Loucy (cell line): ENCODE results near the gene CPEB2.

Experiments used
- H2AFZ ChIP-seq: fragments of 200-600 bp; sonication (generic); 2 replicates; pipeline ENCODE4 v1.6.0; 2016; ENCODE audit warnings: antibody characterized with exemption, mild to moderate bottlenecking, low read length, moderate library complexity
- H3F3A ChIP-seq: fragments of 200-600 bp; 2 replicates; pipeline ENCODE4 v1.6.0; 2016; ENCODE audit warnings: antibody characterized with exemption, low read depth, mild to moderate bottlenecking
- H3K27me3 ChIP-seq: fragments of 200-600 bp; sonication (generic); 2 replicates; pipeline ENCODE4 v1.6.1; 2014; ENCODE audit warnings: low read length, mild to moderate bottlenecking; ENCODE audit not compliant: insufficient read depth, poor library complexity, severe bottlenecking
- H3K36me3 ChIP-seq: fragments of 200-600 bp; sonication (generic); 2 replicates; pipeline ENCODE4 v1.6.1; 2016; ENCODE audit warnings: low read length; ENCODE audit not compliant: insufficient read depth
- H3K4me1 ChIP-seq: fragments of 200-600 bp; sonication (generic); 2 replicates; pipeline ENCODE4 v1.5.1; 2014; ENCODE audit warnings: low read length, mild to moderate bottlenecking; ENCODE audit not compliant: insufficient read depth, poor library complexity, severe bottlenecking
- H3K4me2 ChIP-seq: fragments of 200-600 bp; sonication (generic); 2 replicates; pipeline ENCODE4 v1.6.0; 2014; ENCODE audit warnings: antibody characterized with exemption, low read length, low read depth, mild to moderate bottlenecking; ENCODE audit not compliant: poor library complexity, severe bottlenecking
- H3K4me3 ChIP-seq: fragments of 200-600 bp; sonication (generic); 2 replicates; pipeline ENCODE4 v1.5.1; 2014; ENCODE audit warnings: low read length, mild to moderate bottlenecking, mixed read lengths; ENCODE audit not compliant: poor library complexity, severe bottlenecking
- H3K79me2 ChIP-seq: fragments of 200-600 bp; sonication (generic); 2 replicates; pipeline ENCODE4 v1.6.1; 2014; ENCODE audit warnings: low read length; ENCODE audit not compliant: insufficient read depth
- H3K9ac ChIP-seq: fragments of 200-600 bp; sonication (generic); 2 replicates; pipeline ENCODE4 v1.6.0; 2014; ENCODE audit warnings: mild to moderate bottlenecking, low read depth, low read length, moderate library complexity; ENCODE audit not compliant: poor library complexity, severe bottlenecking
- H3K9me2 ChIP-seq: fragments of 200-600 bp; sonication (generic); replicated peaks from 2 replicates; pipeline ENCODE4 v1.6.1; 2016; ENCODE audit warnings: low read depth, low read length, mixed read lengths
- H3K9me3 ChIP-seq: fragments of 200-600 bp; sonication (generic); 2 replicates; pipeline ENCODE4 v1.6.1; 2014; ENCODE audit warnings: mild to moderate bottlenecking, antibody characterized with exemption, low read length, low read depth; ENCODE audit not compliant: insufficient read depth
- H4K20me1 ChIP-seq: fragments of 200-600 bp; sonication (generic); 2 replicates; pipeline ENCODE4 v1.6.0; 2014; ENCODE audit warnings: antibody characterized with exemption, low read length, mild to moderate bottlenecking; ENCODE audit not compliant: insufficient read depth, poor library complexity, severe bottlenecking
- EZH2phosphoT487 ChIP-seq: fragments of 200-600 bp; IDR thresholded peaks from 2 replicates; pipeline ENCODE4 v1.6.1; 2018; ENCODE audit warnings: antibody characterized with exemption, mild to moderate bottlenecking, moderate library complexity, borderline replicate concordance
- TF ChIP-seq, protein P1 (sequence below): fragments of 200-600 bp; sonication (generic); conservative IDR thresholded peaks from 2 replicates; pipeline ENCODE4 v1.5.1; 2014; ENCODE audit warnings: mild to moderate bottlenecking, antibody characterized with exemption, low read length

CPEB2 gene

DNA sequence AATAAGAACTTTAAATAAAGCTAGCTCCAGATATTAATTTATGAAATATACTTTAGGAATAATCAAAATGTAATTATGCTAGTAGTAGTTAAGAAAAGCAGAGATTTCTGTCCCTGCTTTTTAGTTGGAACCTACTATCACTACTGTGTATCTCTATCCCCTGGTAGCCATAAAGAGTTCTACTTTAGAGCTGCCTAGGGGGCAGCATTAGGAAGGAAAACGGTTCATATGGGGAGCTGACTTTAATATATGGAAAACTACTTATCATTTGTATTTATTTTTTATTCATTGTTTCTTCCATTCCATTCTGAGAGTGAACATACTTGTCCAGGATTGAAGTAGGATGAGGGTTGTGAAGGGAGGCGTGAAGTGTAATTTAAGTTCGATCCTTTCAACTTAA is 40.9 kb downstream of the CPEB2 start:
- Histone ChIP-seq H3K9me2 (no peaks in the 10 kb centered on the region), H3K9ac (no peak overlapping the region), H3K4me1 (no peaks in the 10 kb centered on the region), H3K27me3 (no peaks in the 10 kb centered on the region), H4K20me1 (no peaks in the 10 kb centered on the region), H3K36me3 (peaks cover 14% of the 10 kb centered on the region; the same call in 1 of the 2 replicates), H2AFZ (no peak overlapping the region), H3F3A (no peaks in the 10 kb centered on the region), H3K79me2 (no peaks in the 10 kb centered on the region), H3K4me2 (no peak overlapping the region), H3K9me3 (no peaks in the 10 kb centered on the region), H3K4me3 (no peak overlapping the region)
- TF ChIP-seq, protein P1, sequence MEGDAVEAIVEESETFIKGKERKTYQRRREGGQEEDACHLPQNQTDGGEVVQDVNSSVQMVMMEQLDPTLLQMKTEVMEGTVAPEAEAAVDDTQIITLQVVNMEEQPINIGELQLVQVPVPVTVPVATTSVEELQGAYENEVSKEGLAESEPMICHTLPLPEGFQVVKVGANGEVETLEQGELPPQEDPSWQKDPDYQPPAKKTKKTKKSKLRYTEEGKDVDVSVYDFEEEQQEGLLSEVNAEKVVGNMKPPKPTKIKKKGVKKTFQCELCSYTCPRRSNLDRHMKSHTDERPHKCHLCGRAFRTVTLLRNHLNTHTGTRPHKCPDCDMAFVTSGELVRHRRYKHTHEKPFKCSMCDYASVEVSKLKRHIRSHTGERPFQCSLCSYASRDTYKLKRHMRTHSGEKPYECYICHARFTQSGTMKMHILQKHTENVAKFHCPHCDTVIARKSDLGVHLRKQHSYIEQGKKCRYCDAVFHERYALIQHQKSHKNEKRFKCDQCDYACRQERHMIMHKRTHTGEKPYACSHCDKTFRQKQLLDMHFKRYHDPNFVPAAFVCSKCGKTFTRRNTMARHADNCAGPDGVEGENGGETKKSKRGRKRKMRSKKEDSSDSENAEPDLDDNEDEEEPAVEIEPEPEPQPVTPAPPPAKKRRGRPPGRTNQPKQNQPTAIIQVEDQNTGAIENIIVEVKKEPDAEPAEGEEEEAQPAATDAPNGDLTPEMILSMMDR = peak; percentile 53
- TF ChIP-seq EZH2phosphoT487 = no peak

DNA sequence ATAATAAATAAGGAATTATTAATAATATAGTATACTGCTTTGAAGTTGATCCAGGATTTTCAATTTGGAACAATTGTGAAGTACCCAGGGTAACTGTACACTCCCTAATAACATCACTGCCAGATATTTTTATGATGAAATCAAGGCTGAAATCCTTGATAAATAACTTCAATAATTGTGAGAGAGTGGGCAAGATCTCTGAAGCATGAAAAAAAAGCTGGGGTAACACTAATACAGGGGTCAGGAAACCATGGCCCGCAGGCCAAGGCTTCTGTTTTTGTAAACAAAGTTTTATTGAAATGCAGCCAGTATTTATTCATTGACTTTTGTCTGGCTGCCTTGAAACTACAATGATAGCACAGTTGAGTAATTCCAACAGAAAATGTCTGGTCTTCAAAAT is 41.6 kb downstream of the CPEB2 start:
- Histone ChIP-seq H3K4me3 (no peak overlapping the region), H3K9me3 (no peaks in the 10 kb centered on the region), H4K20me1 (no peaks in the 10 kb centered on the region), H3K4me1 (no peaks in the 10 kb centered on the region), H3K79me2 (no peaks in the 10 kb centered on the region), H3F3A (no peaks in the 10 kb centered on the region), H3K9me2 (no peaks in the 10 kb centered on the region), H2AFZ (no peak overlapping the region), H3K9ac (no peak overlapping the region), H3K27me3 (no peaks in the 10 kb centered on the region), H3K36me3 (peaks cover 12% of the 10 kb centered on the region; the same call in 1 of the 2 replicates), H3K4me2 (no peak overlapping the region)
- no peak for TF ChIP-seq EZH2phosphoT487
- TF ChIP-seq, protein P1 = no peak

DNA sequence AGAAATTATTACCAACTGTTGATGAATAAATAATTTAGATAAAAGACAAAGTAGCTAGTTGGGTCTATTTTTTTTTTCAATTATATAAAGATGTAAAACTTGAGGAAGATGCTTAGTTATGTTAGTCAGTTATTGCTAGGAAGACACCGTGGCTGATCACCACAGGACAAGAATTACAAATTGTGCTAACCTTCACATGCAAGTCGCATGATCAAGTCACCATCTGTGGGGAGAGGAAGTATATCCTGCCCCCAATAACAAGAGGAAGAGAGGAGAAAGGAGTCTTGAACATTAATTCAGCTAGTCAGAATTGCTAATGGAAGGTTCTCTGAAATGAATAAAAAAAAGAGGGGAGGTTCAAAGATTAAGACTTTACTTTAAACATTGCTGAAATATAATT is 52.3 kb downstream of the CPEB2 start:
- TF ChIP-seq, protein P1 = no peak
- no peak for TF ChIP-seq EZH2phosphoT487
- peaks cover 50% of the 10 kb centered on the region for H3K36me3 ChIP-seq
- no peaks in the 10 kb centered on the region for H4K20me1 ChIP-seq
- H3K4me1 ChIP-seq = no peaks in the 10 kb centered on the region
- no peaks in the 10 kb centered on the region for H3K9me2 ChIP-seq
- H2AFZ ChIP-seq = no peak overlapping the region
- H3K9ac ChIP-seq = no peak overlapping the region
- no peak overlapping the region for H3K4me2 ChIP-seq
- no peaks in the 10 kb centered on the region for H3K79me2 ChIP-seq
- no peaks in the 10 kb centered on the region for H3K9me3 ChIP-seq
- H3F3A ChIP-seq = no peaks in the 10 kb centered on the region
- H3K27me3 ChIP-seq = no peaks in the 10 kb centered on the region
- no peak overlapping the region for H3K4me3 ChIP-seq
